GM18861 (cell line): ENCODE measurements around the gene NFIA.

ENCODE experiments used
- ATAC-seq: cut with Tn5 transposase; IDR thresholded peaks from one replicate; pipeline ENCODE4 v1.9.1; 2021; ENCODE audit not compliant: unreplicated experiment

NFIA gene

GRCh38 chr1:61353797-61354406, 271.5 kb downstream of the NFIA start:
- ATAC-seq = no peak

DNA sequence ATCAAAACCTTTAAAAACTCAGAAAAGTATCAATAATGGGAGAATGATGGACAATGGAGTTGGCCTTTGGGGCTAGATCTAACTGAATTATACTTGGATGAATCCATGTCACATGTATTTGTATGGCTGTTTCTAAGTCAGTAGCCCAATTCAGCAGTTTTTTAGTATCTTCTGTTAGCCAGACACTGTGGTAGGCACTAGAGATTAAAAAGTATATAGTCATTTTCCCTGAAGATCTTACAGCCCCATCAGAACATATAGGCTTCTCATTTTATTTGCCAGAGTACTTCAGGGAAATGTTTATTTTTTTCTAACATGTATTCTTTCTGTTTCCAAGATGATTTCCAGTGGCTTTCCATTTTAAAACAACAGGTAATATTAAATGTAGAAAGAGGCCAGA, 273.7 kb downstream of the NFIA start:
- ATAC-seq = no peak

GRCh38 chr1:61356995-61357394, 274.6 kb downstream of the NFIA start:
- no peak for ATAC-seq

GRCh38 chr1:61357539-61357938, 275.2 kb downstream of the NFIA start:
- no peak for ATAC-seq

- no peak for ATAC-seq
Observed at GRCh38 chr1:61358770-61359455, 276.6 kb downstream of the NFIA start.

- no peak for ATAC-seq
Observed at GRCh38 chr1:61361931-61362330, 279.6 kb downstream of the NFIA start.

DNA sequence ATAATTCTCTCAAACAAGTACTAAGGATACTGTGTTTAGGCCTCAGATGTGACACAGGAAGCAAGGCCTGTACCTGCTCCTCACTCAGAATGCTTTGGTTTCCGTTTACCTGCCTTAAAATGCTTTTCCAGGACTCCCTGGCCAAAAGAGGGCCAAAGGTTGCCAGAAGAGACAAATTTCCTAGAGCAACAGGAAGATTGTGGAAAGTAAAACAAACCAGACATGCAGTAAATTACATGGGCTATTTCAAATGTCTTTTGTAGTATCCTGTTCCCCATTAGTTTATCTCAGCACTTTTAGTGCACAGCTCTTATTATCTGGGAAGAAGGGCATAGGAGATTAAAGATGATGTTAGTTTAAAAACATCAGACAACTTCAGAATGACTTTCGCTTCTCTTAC, 280.0 kb downstream of the NFIA start:
- ATAC-seq = no peak

DNA sequence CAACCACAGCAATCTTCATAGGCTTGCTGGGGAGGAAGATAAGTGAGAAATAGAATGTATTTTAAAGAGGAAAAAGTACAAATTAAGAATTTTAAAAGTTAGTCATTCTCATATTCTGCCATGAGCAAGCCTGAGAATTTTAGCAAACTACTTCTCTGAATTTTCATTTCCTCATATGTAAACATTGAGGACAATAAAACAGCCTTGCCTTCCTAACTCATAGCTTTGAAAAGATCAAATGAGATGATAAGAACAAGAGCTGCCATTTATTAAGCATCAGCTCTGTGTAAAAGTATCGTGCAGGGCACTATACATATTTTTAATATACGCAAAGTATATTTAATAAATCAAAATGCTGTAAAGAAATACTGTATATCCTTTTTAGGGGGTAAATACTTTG, 286.0 kb downstream of the NFIA start:
- no peak for ATAC-seq

GRCh38 chr1:61368876-61369275, 286.5 kb downstream of the NFIA start:
- ATAC-seq = no peak

DNA sequence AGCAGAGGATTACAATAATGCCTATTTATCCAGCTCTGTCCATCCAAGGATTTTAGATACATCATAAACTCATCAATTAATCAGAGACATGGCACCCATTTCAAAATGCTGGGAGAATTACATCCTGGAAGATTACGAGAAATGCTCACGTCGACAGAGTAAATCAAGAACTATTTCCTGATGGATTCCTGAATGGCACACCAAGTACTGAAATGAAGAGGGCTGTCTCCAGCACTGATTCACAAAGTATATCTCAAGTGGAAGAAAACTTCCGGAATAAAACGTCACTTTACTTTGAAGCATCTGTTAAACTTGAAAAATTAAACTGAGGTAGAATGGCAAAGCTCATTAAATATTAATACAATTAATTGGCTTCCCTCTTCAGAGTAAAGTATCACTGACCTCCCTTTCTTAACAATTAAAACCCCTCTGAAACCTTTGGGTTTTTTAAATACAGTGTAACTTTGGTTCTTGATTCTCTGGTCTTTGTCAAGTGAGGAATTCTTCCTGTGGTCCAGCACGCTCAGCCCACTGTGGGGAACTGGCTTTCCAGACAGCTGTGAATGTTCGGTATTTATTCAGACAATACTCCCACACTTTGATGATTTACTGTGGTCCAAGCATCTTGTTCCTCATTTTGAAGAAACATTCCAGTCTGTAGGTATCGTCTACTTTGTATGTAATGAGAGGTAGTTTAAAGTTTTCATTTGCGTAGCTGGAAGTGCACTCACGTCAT, 288.0 kb downstream of the NFIA start:
- no peak for ATAC-seq

- ATAC-seq = no peak
Observed at GRCh38 chr1:61370913-61371279, 288.5 kb downstream of the NFIA start.

- no peak for ATAC-seq
Observed at GRCh38 chr1:61372944-61373343, 290.6 kb downstream of the NFIA start.

DNA sequence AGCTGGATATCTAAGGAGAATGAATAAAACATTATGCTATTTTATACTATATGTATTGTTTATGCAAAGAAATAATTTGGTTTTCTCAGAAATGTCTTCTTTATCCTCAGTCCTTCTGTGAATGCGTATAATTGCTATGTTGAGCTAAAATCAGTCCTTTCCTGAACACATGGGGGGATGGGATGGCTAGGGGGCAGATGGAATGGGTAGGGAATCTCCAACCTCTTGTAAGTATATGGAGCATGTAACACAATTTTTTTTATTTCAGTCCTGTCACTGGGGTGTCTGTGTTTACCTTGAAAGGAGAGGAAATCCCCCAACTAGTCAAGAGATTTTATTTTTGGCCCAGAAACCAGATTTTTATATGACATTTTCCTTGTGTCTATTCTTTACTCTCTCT, 291.8 kb downstream of the NFIA start:
- no peak for ATAC-seq

GRCh38 chr1:61375082-61375880, 292.9 kb downstream of the NFIA start:
- ATAC-seq = no peak

DNA sequence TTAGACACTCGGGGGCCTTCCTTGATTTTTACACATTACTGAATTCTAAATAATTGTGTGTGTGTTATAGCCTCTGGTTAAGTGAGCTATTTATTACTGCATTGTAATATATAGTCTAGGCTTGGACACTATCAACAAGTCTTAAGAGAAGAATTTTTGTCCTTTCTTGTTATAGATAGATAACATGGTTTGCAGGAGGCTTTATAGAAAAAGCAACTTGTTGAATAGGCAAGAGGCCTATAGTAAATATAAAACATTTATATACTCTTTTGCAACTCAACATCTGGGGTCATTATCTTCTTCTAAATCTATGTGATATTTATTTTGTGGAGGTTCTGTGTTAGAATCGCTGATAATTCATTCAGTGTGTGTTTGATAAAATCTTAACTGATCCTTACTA, 293.8 kb downstream of the NFIA start:
- ATAC-seq = no peak

DNA sequence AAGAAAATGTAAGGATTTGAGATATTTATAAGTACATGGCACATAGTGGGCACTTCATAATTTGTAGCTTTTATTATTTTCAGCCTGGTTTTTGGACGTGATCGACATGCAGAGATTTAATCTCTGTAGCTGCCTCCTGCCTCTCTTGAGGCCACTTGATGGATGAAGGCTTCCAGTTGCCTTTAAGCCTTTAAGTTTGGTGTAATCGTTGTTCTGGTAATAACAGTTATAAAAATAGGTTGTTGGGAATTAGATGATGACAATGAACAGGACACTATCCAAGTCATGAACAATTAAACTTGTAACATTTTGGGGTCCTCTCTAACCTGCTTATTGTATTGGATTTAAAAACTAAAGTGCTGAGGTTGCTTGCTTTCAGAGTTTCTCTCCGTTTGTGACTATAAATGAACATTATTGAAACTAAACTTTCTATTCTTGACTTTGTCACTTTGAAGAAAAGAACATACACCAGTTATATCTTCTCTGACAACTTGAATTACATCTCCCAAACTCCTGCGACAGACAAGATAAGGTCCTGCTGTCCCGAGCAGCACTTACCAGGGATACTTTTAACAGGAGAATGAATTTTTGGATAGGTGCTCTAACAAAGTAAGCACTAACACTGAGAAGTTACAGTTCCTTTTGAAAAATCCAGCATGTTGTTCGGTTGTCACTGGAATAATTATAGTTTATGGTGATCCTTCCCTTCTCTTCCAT, 295.0 kb downstream of the NFIA start:
- no peak for ATAC-seq

GRCh38 chr1:61378494-61379180, 296.3 kb downstream of the NFIA start:
- no peak for ATAC-seq

DNA sequence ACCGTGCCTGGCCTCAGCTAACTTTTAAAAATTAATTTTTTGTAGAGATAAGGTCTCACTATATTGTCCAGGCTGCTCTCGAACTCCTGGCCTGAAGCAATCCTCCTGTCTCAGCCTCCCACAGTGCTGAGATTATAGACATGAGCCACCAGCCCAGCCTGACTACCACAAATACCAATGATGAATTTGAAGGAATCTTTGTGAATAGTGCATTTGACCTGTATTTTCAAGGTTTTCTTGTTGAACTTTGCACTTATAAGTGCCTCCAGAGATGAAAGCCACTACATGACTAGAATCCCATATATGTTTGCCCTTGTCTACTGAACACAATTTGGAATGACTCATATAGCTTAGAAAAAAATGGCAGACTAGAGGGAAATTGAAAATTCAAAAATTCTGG, 297.3 kb downstream of the NFIA start:
- ATAC-seq = no peak

- no peak for ATAC-seq
Observed at GRCh38 chr1:61380561-61380960, 298.2 kb downstream of the NFIA start.

- no peak for ATAC-seq
Observed at GRCh38 chr1:61386323-61386722, 304.0 kb downstream of the NFIA start.
